Naive thymus-derived CD8-positive, alpha-beta T cell (primary cell): ENCODE data around the gene NOD1. TPM values are rescaled to one million over a fixed set of nuclear protein-coding genes. Genes with fewer than 3 reads are reported as not detected.

Source experiments
- ATAC-seq, 2 donors: fragments of 150-1000 bp; cut with Tn5 transposase in 1 of 2; sonication (Bioruptor Pico), chemical (Tn5 transposase) in 1 of 2; 1 replicate in 1 of 2; 2 replicates in 1 of 2; pipeline ENCODE4 v1.10.0; 2021; ENCODE audit warnings: mild to moderate bottlenecking in 2 of 2, moderate library complexity in 2 of 2
- POLR2A ChIA-PET: fragments of 350-600 bp; sonication (Branson Sonifier 250); formaldehyde crosslinking; loops from one replicate; lab custom pipeline; 2021; ENCODE audit warnings: antibody characterized with exemption; lab: Charles Lee
- DNase-seq, 10 donors: peaks; one replicate each; pipeline versions ENCODE4 v3.0.0 to v3.0.0-alpha.2; 2020 to 2022
- H3K27ac Mint-ChIP-seq, 10 donors: one replicate each; pipeline ENCODE4 v1.8.0; 2020 to 2022; ENCODE audit warnings: mild to moderate bottlenecking in 10 of 10, mixed read lengths in 10 of 10, moderate library complexity in 4 of 10, inconsistent platforms in 1 of 10
- H3K27me3 Mint-ChIP-seq, 5 donors: one replicate each; pipeline ENCODE4 v1.8.0; 2021 to 2022; ENCODE audit warnings: mixed read lengths in 5 of 5
- H3K36me3 Mint-ChIP-seq, 3 donors: one replicate each; pipeline ENCODE4 v1.8.0; 2020 to 2022; ENCODE audit warnings: mixed read lengths in 3 of 3, mild to moderate bottlenecking in 2 of 3, inconsistent platforms in 1 of 3
- H3K4me1 Mint-ChIP-seq, 4 donors: one replicate each; pipeline ENCODE4 v1.8.0; 2021 to 2022; ENCODE audit warnings: mixed read lengths in 4 of 4
- H3K4me3 Mint-ChIP-seq, 10 donors: one replicate each; pipeline ENCODE4 v1.8.0; 2020 to 2022; ENCODE audit warnings: mild to moderate bottlenecking in 10 of 10, mixed read lengths in 10 of 10, moderate library complexity in 6 of 10, inconsistent platforms in 1 of 10
- H3K9me3 Mint-ChIP-seq, 9 donors: one replicate each; pipeline ENCODE4 v1.8.0; 2020 to 2022; ENCODE audit warnings: mixed read lengths in 9 of 9, mild to moderate bottlenecking in 3 of 9, inconsistent platforms in 1 of 9, moderate library complexity in 1 of 9
- polyA plus RNA-seq, 3 donors: library from polyadenylated mRNA; unstranded; fragments of 300-500 nt; fragmentation: Illumina TruSeq; gene quantifications; one replicate each; pipeline ENCODE4 v1.2.3, GENCODE V29; 2021
- total RNA-seq, 8 experiments: library from RNA in 2 of 8; stranded (reverse) in 2 of 8; gene quantifications; one replicate each; pipeline ENCODE4 v1.2.3 and lab custom pipeline; 2021 to 2026

The NOD1 gene
- total and polyA plus RNA-seq, 5 experiments from 2014 or later = 5.7 to 18.9 (median 9.3) TPM

GRCh38 chr7:30465811-30466180 is 12.8 kb downstream of the NOD1 start:
- peaks cover 0 to 21% (median 0%) of the 10 kb centered on the region in 3 donors for H3K36me3 Mint-ChIP-seq
- H3K4me3 Mint-ChIP-seq = no peak overlapping the region
- no peak for DNase-seq
- POLR2A ChIA-PET = no interaction called here
- H3K9me3 Mint-ChIP-seq = no peaks in the 10 kb centered on the region
- no peaks in the 10 kb centered on the region for H3K27me3 Mint-ChIP-seq
- H3K4me1 Mint-ChIP-seq = peaks cover 17 to 85% (median 47%) of the 10 kb centered on the region in 4 donors
- peak overlapping the region in 2 of 10 donors; percentile 24 to 54 for H3K27ac Mint-ChIP-seq
- no peak for ATAC-seq

- peak overlapping the region in 3 of 10 donors; percentile 27 to 84 (median 54) for H3K27ac Mint-ChIP-seq
- H3K4me1 Mint-ChIP-seq = peaks cover 16 to 79% (median 44%) of the 10 kb centered on the region in 4 donors
- POLR2A ChIA-PET = no interaction called here
- no peak overlapping the region for H3K4me3 Mint-ChIP-seq
- no peaks in the 10 kb centered on the region for H3K27me3 Mint-ChIP-seq
- no peaks in the 10 kb centered on the region for H3K9me3 Mint-ChIP-seq
- DNase-seq (no peak), ATAC-seq (no peak)
- H3K36me3 Mint-ChIP-seq = peaks cover 0 to 21% (median 0%) of the 10 kb centered on the region in 3 donors
Observed at GRCh38 chr7:30465046-30465810, 13.4 kb downstream of the NOD1 start.

GRCh38 chr7:30464231-30464671 is 14.3 kb downstream of the NOD1 start:
- ATAC-seq = no peak
- no peak for DNase-seq
- Mint-ChIP-seq H3K9me3 (no peaks in the 10 kb centered on the region), H3K4me1 (peaks cover 10 to 70% (median 37%) of the 10 kb centered on the region in 4 donors), H3K27me3 (no peaks in the 10 kb centered on the region), H3K27ac (peak overlapping the region in 1 of 10 donors; percentile 24), H3K4me3 (no peak overlapping the region), H3K36me3 (peaks cover 0 to 24% (median 0%) of the 10 kb centered on the region in 3 donors)
- POLR2A ChIA-PET = no interaction called here

GRCh38 chr7:30463405-30464145 is 15.0 kb downstream of the NOD1 start:
- DNase-seq (no peak), ATAC-seq (no peak)
- Mint-ChIP-seq H3K36me3 (peaks cover 0 to 24% (median 0%) of the 10 kb centered on the region in 3 donors), H3K4me3 (no peak overlapping the region), H3K27me3 (no peaks in the 10 kb centered on the region), H3K9me3 (no peaks in the 10 kb centered on the region), H3K27ac (no peak overlapping the region), H3K4me1 (peaks cover 9 to 64% (median 31%) of the 10 kb centered on the region in 4 donors)
- POLR2A ChIA-PET = no interaction called here

- Mint-ChIP-seq H3K36me3 (peaks cover 0 to 33% (median 0%) of the 10 kb centered on the region in 3 donors), H3K4me1 (peaks cover 7 to 52% (median 21%) of the 10 kb centered on the region in 4 donors), H3K27me3 (no peaks in the 10 kb centered on the region), H3K9me3 (no peaks in the 10 kb centered on the region), H3K27ac (peak overlapping the region in 1 of 10 donors; percentile 51), H3K4me3 (no peak overlapping the region)
- no peak for ATAC-seq
- DNase-seq = no peak
- POLR2A ChIA-PET = interaction anchor here (0.7 kb wide), 1 partner anchor 95 kb away, joined by 3 read pairs; no protein-coding TSS in a partner anchor
Observed at GRCh38 chr7:30462179-30462578, 16.4 kb downstream of the NOD1 start.

- ATAC-seq = no peak
- Mint-ChIP-seq H3K4me3 (no peak overlapping the region), H3K27me3 (no peaks in the 10 kb centered on the region), H3K9me3 (no peaks in the 10 kb centered on the region), H3K4me1 (peaks cover 5 to 33% (median 14%) of the 10 kb centered on the region in 4 donors), H3K36me3 (peaks cover 0 to 48% (median 3%) of the 10 kb centered on the region in 3 donors), H3K27ac (peak overlapping the region in 2 of 10 donors; percentile 20 to 23)
- no peak for DNase-seq
- POLR2A ChIA-PET = interaction anchor here (0.5 kb wide), 1 partner anchor 125 kb away, joined by 3 read pairs; no protein-coding TSS in a partner anchor
Observed at GRCh38 chr7:30460246-30460633, 18.3 kb downstream of the NOD1 start.

GRCh38 chr7:30459591-30460245 is 18.9 kb downstream of the NOD1 start:
- DNase-seq = no peak
- ATAC-seq = no peak
- Mint-ChIP-seq H3K36me3 (peaks cover 0 to 48% (median 3%) of the 10 kb centered on the region in 3 donors), H3K27me3 (no peaks in the 10 kb centered on the region), H3K27ac (peak overlapping the region in 3 of 10 donors; percentile 20 to 45 (median 23)), H3K9me3 (no peaks in the 10 kb centered on the region), H3K4me1 (peaks cover 2 to 28% (median 11%) of the 10 kb centered on the region in 4 donors), H3K4me3 (no peak overlapping the region)
- POLR2A ChIA-PET = no interaction called here

GRCh38 chr7:30458311-30458710 is 20.3 kb downstream of the NOD1 start:
- no peak overlapping the region for H3K27ac Mint-ChIP-seq
- no peak for DNase-seq
- no peaks in the 10 kb centered on the region for H3K9me3 Mint-ChIP-seq
- peaks cover 2 to 14% (median 4%) of the 10 kb centered on the region in 4 donors for H3K4me1 Mint-ChIP-seq
- POLR2A ChIA-PET = no interaction called here
- peaks cover 0 to 53% (median 6%) of the 10 kb centered on the region in 3 donors for H3K36me3 Mint-ChIP-seq
- no peak overlapping the region for H3K4me3 Mint-ChIP-seq
- H3K27me3 Mint-ChIP-seq = no peaks in the 10 kb centered on the region
- ATAC-seq = no peak

- POLR2A ChIA-PET = no interaction called here
- DNase-seq (no peak), ATAC-seq (no peak)
- Mint-ChIP-seq H3K36me3 (peaks cover 0 to 47% (median 12%) of the 10 kb centered on the region in 3 donors), H3K27ac (peak overlapping the region in 1 of 10 donors; percentile 26), H3K4me3 (no peak overlapping the region), H3K27me3 (no peaks in the 10 kb centered on the region), H3K4me1 (no peaks in the 10 kb centered on the region), H3K9me3 (no peaks in the 10 kb centered on the region)
Observed at GRCh38 chr7:30453921-30454320, 24.7 kb downstream of the NOD1 start.

GRCh38 chr7:30453016-30453415 is 25.6 kb downstream of the NOD1 start:
- Mint-ChIP-seq H3K27me3 (no peaks in the 10 kb centered on the region), H3K4me3 (peak overlapping the region in 1 of 10 donors; percentile 60), H3K36me3 (peaks cover 0 to 46% (median 14%) of the 10 kb centered on the region in 3 donors), H3K27ac (peak overlapping the region in 1 of 10 donors; percentile 72), H3K4me1 (no peaks in the 10 kb centered on the region), H3K9me3 (no peaks in the 10 kb centered on the region)
- no peak for ATAC-seq
- no peak for DNase-seq
- POLR2A ChIA-PET = no interaction called here

- POLR2A ChIA-PET = no interaction called here
- Mint-ChIP-seq H3K36me3 (peaks cover 0 to 47% (median 14%) of the 10 kb centered on the region in 3 donors), H3K4me1 (no peaks in the 10 kb centered on the region)
Observed at GRCh38 chr7:30452280-30452930, 26.2 kb downstream of the NOD1 start.

More at GRCh38 chr7:30452280-30452930, 26.2 kb downstream of the NOD1 start:
- DNase-seq (no peak), ATAC-seq (no peak)
- Mint-ChIP-seq H3K4me3 (no peak overlapping the region), H3K9me3 (no peaks in the 10 kb centered on the region), H3K27ac (no peak overlapping the region), H3K27me3 (no peaks in the 10 kb centered on the region)
